Panc1 (cell line): Measurements from ENCODE around the gene OR2V2. TPM values are rescaled to one million over a fixed set of nuclear protein-coding genes. Genes with fewer than 3 reads are reported as not detected.
"Not testable (repeated sequence)": the region's sequence is repeated elsewhere in the genome, so short reads cannot be mapped to it uniquely, and the experiment has no call there.

Source experiments
- ATAC-seq: fragments of 200-7000 bp; cut with Tn5 transposase; 2 replicates; pipeline ENCODE4 v1.9.1; 2020; ENCODE audit warnings: mild to moderate bottlenecking, moderate library complexity
- Bru-seq: library from RNA; stranded (reverse); fragments of 400-500 nt; gene quantifications from one replicate; lab custom pipeline; 2021; lab: Mats Ljungman, UMichigan
- BruChase-seq, 2 experiments: library from RNA; stranded (reverse); fragments of 400-500 nt; gene quantifications; one replicate each; lab custom pipeline; 2021; lab: Mats Ljungman, UMichigan
- BruUV-seq: library from RNA; stranded (reverse); fragments of 400-500 nt; replicated peaks from 2 replicates; lab custom pipeline; 2021; lab: Mats Ljungman, UMichigan
- CTCF ChIA-PET: fragments of 300-600 bp; sonication (Branson Sonifier 250); formaldehyde crosslinking; loops from one replicate; lab custom pipeline; 2022; ENCODE audit warnings: antibody characterized with exemption; lab: Charles Lee
- POLR2A ChIA-PET: fragments of 300-600 bp; sonication (Branson Sonifier 250); formaldehyde crosslinking; loops from one replicate; lab custom pipeline; 2022; ENCODE audit warnings: antibody characterized with exemption; lab: Charles Lee
- DNase-seq: peaks from one replicate; pipeline ENCODE4 v3.0.0-alpha.2; 2010; ENCODE audit warnings: low read depth, low spot score
- H3K27ac ChIP-seq: 2 replicates; pipeline ENCODE4 v1.5.1; 2011; ENCODE audit warnings: mild to moderate bottlenecking, low read length, inconsistent platforms
- H3K27me3 ChIP-seq: fragments of 200-500 bp; sonication (Bioruptor generic); 2 replicates; pipeline ENCODE4 v1.6.0; 2014; ENCODE audit warnings: low read length, inconsistent platforms; ENCODE audit not compliant: control insufficient read depth, insufficient read depth
- H3K36me3 ChIP-seq: fragments of 200-500 bp; sonication (Bioruptor generic); 2 replicates; pipeline ENCODE4 v1.5.1; 2014; ENCODE audit warnings: inconsistent platforms, mild to moderate bottlenecking, low read length, moderate library complexity; ENCODE audit not compliant: control insufficient read depth, insufficient read depth
- H3K4me1 ChIP-seq: 2 replicates; pipeline ENCODE4 v1.5.1; 2011; ENCODE audit warnings: inconsistent platforms, mild to moderate bottlenecking, low read length, moderate library complexity; ENCODE audit not compliant: control insufficient read depth, insufficient read depth
- H3K4me3 ChIP-seq, 2 experiments: 2 replicates each; pipeline ENCODE4 v1.5.1; 2011 to 2012; ENCODE audit warnings: low read depth in 2 of 2, low read length in 2 of 2, mild to moderate bottlenecking in 2 of 2, inconsistent platforms in 1 of 2, moderate library complexity in 1 of 2
- H3K9me3 ChIP-seq: fragments of 200-500 bp; sonication (Bioruptor generic); 2 replicates; pipeline ENCODE4 v1.5.1; 2014; ENCODE audit warnings: low read depth, mild to moderate bottlenecking, inconsistent platforms, low read length, moderate library complexity; ENCODE audit not compliant: control insufficient read depth, insufficient read depth
- CTCF ChIP-seq: fragments of 450-650 bp; IDR thresholded peaks from 2 replicates; pipeline ENCODE4 v1.5.1; 2017; ENCODE audit warnings: mild to moderate bottlenecking
- POLR2AphosphoS5 ChIP-seq: IDR thresholded peaks from 2 replicates; pipeline ENCODE4 v1.6.1; 2012; ENCODE audit warnings: mild to moderate bottlenecking, low read depth, low read length, moderate library complexity
- REST ChIP-seq, 2 experiments: IDR thresholded peaks; 2 replicates each; pipeline ENCODE4 v1.6.1; 2011 to 2012; ENCODE audit warnings: low read depth in 2 of 2, control low read depth in 1 of 2, low read length in 1 of 2, mild to moderate bottlenecking in 1 of 2, moderate library complexity in 1 of 2; ENCODE audit not compliant: insufficient read depth in 1 of 2
- SIN3A ChIP-seq: IDR thresholded peaks from 2 replicates; pipeline ENCODE4 v1.6.1; 2012; ENCODE audit warnings: low read depth, mild to moderate bottlenecking, low read length, moderate library complexity, borderline replicate concordance; ENCODE audit not compliant: insufficient read depth
- TCF7L2 ChIP-seq: IDR thresholded peaks from 2 replicates; pipeline ENCODE4 v1.6.1; 2011; ENCODE audit warnings: mild to moderate bottlenecking, low read depth, low read length, inconsistent platforms
- in situ Hi-C: cut with HindIII; loops from 2 replicates; pipeline ENCODE4 v1.10.0; 2016; ENCODE audit warnings: low sequenced_read_pairs, low pct_unique_long_range_greater_than_20kb
- intact Hi-C: fragments of 100-400 bp; cut with micrococcal nuclease; formaldehyde crosslinking; loops from one replicate; pipeline ENCODE4 v1.10.0; 2022; ENCODE audit not compliant: unreplicated experiment
- long read RNA-seq: library from polyadenylated mRNA; unstranded; transcript quantifications from one replicate; pipeline ENCODE4 v2.0.0, GENCODE V29; 2021; ENCODE audit not compliant: unreplicated experiment
- polyA plus RNA-seq: library from polyadenylated mRNA; unstranded; fragments of >200 nt; gene quantifications from one replicate; pipeline ENCODE4 v1.2.1, GENCODE V29; 2012; ENCODE audit warnings: missing spikeins; ENCODE audit not compliant: insufficient read length
- total RNA-seq: library from RNA; stranded (reverse); gene quantifications from one replicate; pipeline ENCODE4 v1.2.1, GENCODE V29; 2021; ENCODE audit not compliant: unreplicated experiment

The OR2V2 gene
- total RNA-seq (not detected), Bru-seq, nascent RNA (percentile 19 among the genes with signal in this experiment), BruChase-seq, experiment 1, labeled RNA remaining after a 2-hour chase (percentile 15 among the genes with signal in this experiment), BruChase-seq, experiment 2, labeled RNA remaining after a 6-hour chase (percentile 8 among the genes with signal in this experiment)
- not detected for polyA plus RNA-seq
- long read RNA-seq, result 0 reads

GRCh38 chr5:181146927-181147636 is at the start of gene OR2V2:
Gene OR2V2 (plus strand): TSS chr5:181147586. CDS start chr5:181154943, 7,357 bp downstream.
- BruUV-seq, in situ Hi-C loops, H3K9me3 ChIP-seq, DNase-seq, H3K27me3 ChIP-seq, H3K27ac ChIP-seq, ATAC-seq, POLR2A ChIA-PET, CTCF ChIA-PET, H3K4me1 ChIP-seq, H3K36me3 ChIP-seq, intact Hi-C loops, H3K4me3 ChIP-seq: not testable (repeated sequence)

GRCh38 chr5:181097759-181098491 is 49.5 kb upstream of the OR2V2 start:
- DNase-seq, intact Hi-C loops, H3K27ac ChIP-seq, CTCF ChIA-PET, H3K36me3 ChIP-seq, POLR2A ChIA-PET, H3K9me3 ChIP-seq, BruUV-seq, H3K4me1 ChIP-seq, in situ Hi-C loops, H3K27me3 ChIP-seq: not testable (repeated sequence)
- 0 out of 4 replicates have a peak overlapping the region, but pooled peaks of 1 of the 2 experiments have one; percentile 12 for H3K4me3 ChIP-seq
- peak; percentile 5; the same call in 1 of the 2 replicates for ATAC-seq

GRCh38 chr5:181098762-181099601 is 48.4 kb upstream of the OR2V2 start:
- Histone ChIP-seq H3K4me1 (no peaks in the 10 kb centered on the region), H3K4me3 (no peak overlapping the region), H3K9me3 (no peaks in the 10 kb centered on the region), H3K27me3 (no peaks in the 10 kb centered on the region), H3K27ac (peak overlapping the region; percentile 77), H3K36me3 (no peaks in the 10 kb centered on the region)
- intact Hi-C loops, result no loop called here
- ATAC-seq, result no peak
- in situ Hi-C loops, result no loop called here
- POLR2A ChIA-PET, result no interaction called here
- CTCF ChIA-PET, result no interaction called here
- no peak for TF ChIP-seq CTCF
- TF ChIP-seq SIN3A, result no peak
- no peak for TF ChIP-seq POLR2AphosphoS5
- TF ChIP-seq TCF7L2, result no peak
- TF ChIP-seq REST (IDR thresholded peaks at IDR 0.05; ENCODE audit: insufficient read depth in 1 of 2, low read depth in 2 of 2, low read length in 1 of 2), result no peak
- no peak for DNase-seq
- no TSS peak for BruUV-seq
